GM19035 (cell line): ENCODE data around the gene HOTAIR.

Experiments used
- ATAC-seq: cut with Tn5 transposase; IDR thresholded peaks from one replicate; pipeline ENCODE4 v1.9.1; 2021; ENCODE audit not compliant: unreplicated experiment

The HOTAIR gene

GRCh38 chr12:53949631-53950436 is 24.9 kb downstream of the HOTAIR start:
- ATAC-seq: no peak

GRCh38 chr12:53948650-53949593 is 25.8 kb downstream of the HOTAIR start:
- no peak for ATAC-seq

DNA sequence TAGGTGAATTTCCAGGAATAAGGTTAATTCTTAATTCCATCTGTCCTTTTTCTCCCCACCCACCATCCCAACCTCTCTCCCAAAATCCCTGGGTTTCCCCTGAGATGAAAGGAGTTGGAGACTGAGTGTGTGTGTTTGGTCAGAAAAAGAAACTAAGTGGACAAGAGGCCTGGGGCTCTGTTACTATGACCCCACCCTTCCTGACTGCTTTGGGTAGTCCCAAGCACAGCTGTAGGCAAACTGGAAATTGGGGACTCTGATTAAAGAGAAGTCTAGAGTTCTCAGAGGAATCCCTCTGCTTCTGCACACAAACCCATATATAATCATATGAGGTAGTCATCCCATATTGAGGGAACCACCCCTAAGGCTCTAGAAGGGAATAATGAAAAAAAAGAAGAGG is 27.0 kb downstream of the HOTAIR start:
- no peak for ATAC-seq

GRCh38 chr12:53944907-53945847 is 29.6 kb downstream of the HOTAIR start:
- no peak for ATAC-seq

DNA sequence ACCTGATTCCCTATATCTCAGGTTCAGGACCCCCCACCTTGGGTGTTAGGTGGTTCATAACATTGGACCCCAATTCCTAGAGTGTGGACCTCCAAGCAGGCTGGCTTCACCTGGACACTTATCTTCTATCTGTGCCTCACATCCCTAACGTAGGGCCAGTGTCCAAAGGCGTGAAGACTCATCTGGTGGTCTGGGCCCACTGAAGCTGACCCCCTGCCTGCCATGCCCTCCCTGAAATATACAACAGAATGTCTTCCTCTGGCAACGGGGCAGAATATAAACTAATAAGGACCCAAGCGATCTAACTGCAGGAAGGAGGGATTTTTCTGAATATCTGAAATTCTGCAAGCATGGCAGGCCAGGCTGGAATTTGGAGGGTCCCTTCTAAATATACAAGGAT is 30.5 kb downstream of the HOTAIR start:
- no peak for ATAC-seq

GRCh38 chr12:53942467-53942997 is 32.2 kb downstream of the HOTAIR start:
- no peak for ATAC-seq

- ATAC-seq: no peak
Observed at GRCh38 chr12:53941750-53942149, 33.0 kb downstream of the HOTAIR start.

- no peak for ATAC-seq
Observed at GRCh38 chr12:53941187-53941586, 33.6 kb downstream of the HOTAIR start.

GRCh38 chr12:53940443-53941014 is 34.2 kb downstream of the HOTAIR start:
- no peak for ATAC-seq

DNA sequence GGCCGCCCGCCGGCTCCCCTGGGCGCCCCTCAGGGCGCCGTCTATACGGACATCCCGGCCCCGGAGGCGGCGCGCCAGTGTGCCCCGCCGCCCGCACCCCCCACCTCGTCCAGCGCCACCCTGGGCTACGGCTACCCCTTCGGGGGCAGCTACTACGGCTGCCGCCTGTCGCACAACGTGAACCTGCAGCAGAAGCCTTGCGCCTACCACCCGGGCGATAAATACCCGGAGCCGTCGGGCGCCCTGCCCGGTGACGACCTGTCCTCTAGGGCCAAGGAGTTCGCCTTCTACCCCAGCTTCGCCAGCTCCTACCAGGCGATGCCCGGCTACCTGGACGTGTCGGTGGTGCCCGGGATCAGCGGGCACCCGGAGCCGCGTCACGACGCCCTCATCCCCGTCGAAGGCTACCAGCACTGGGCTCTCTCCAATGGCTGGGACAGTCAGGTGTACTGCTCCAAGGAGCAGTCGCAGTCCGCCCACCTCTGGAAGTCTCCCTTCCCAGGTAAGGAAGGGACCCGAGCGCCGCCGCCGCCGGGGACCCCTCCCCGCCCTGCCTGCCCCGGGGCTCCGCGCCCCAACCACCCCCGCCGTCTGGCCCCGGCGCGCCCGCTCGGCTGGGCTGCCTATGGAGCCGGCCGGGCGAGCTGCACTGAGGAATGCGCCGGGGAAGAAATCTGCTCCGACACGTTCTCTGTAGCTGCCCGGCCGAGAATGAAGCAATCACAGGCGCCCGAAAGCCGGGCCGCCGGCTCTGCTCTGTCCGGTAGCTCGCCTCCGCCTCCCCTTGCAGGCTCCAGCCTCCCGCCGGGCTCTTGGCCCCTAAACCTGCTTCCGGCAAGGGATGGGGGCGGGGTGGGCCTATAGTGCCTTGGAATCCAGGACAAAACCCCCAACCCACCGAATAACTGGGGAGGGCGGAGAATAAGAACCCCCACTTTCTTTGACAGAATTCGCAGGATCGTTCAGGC is 35.3 kb downstream of the HOTAIR start:
- no peak for ATAC-seq

DNA sequence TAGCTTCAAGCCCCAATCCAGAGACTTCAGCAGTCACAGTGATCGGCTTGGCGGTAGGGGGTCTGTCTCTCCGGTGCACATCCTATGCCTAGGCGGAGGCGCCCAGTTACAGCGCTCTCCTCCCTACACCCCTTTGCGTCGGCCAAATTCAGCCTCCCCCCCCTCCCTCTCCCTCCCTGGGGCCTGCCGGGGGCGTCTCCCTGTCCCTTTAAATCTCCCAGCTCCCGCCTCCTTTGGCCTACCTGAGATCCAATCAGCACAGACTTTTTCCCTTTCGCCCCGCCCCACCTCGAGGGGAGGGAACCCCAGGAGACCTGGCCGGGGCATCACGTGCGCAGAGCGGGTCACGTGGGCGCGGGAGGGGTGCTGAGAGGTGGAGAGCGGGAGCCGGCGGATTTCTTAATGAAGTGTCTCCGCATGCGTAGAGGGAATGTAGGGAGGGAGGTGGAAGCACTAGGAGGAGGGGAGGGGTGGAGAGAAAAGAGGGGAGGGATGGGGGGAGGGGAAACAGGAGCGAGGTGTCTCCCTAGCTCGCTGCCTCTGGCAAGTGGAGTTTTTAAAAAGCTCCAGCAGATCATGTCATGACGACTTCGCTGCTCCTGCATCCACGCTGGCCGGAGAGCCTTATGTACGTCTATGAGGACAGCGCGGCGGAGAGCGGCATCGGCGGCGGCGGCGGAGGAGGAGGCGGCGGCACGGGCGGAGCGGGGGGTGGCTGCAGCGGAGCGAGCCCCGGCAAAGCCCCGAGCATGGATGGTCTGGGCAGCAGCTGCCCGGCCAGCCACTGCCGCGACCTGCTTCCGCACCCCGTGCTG is 36.2 kb downstream of the HOTAIR start, which contains the start of gene HOXC13:
Gene HOXC13 (plus strand): TSS at position 506 of the 815 bp plus-strand sequence. CDS start 76 bp downstream, at position 582.
- ATAC-seq: no peak

- no peak for ATAC-seq
Observed at GRCh38 chr12:53937596-53938325, 37.0 kb downstream of the HOTAIR start.

DNA sequence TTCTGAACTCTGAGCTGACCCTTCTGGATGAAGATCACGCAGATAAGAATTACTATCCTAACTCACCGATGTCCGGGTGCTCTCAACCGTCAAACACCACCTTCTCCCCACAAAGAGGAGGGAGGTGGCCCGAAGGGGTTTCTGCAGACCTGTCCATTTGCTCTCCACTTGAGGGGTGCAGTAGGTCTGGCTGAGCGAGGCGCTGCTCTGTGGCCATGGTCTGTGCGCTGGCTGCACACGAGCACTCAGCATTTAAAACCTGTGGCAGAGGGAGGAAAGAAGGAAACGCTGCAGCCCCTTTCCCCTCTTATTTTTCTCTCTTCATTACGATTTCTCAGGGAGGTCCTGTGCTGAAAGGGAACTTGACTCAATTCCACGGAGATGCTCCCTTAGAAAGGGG is 37.7 kb downstream of the HOTAIR start:
- no peak for ATAC-seq

- ATAC-seq: no peak
Observed at GRCh38 chr12:53935383-53936341, 39.1 kb downstream of the HOTAIR start.

DNA sequence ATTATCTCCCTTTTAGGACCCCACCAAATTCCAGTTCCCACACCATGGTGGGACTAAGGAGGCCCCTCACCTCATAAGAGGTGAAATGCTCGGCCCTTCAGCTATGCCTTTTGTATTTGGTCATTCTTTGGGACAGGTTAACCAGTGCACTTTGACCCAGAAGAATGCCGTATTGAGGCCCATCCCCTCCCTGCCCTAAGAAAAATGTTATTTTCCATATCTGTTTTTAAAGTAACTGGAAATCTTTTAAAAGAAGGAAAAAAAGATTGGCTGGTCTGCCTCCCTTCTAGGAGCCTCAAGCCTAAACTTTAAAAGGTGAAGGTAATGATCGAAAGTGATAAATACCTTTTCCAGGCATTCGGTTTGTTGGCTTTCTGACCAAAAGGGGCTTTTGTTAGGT is 41.8 kb downstream of the HOTAIR start:
- no peak for ATAC-seq

- no peak for ATAC-seq
Observed at GRCh38 chr12:53931844-53932581, 42.7 kb downstream of the HOTAIR start.
